Panc1 (cell line): Measurements from ENCODE around the gene MUC2. TPM values are rescaled to one million over a fixed set of nuclear protein-coding genes. Genes with fewer than 3 reads are reported as not detected.

Source experiments
- ATAC-seq: fragments of 200-7000 bp; cut with Tn5 transposase; 2 replicates; pipeline ENCODE4 v1.9.1; 2020; ENCODE audit warnings: mild to moderate bottlenecking, moderate library complexity
- BruUV-seq: library from RNA; stranded (reverse); fragments of 400-500 nt; replicated peaks from 2 replicates; lab custom pipeline; 2021; lab: Mats Ljungman, UMichigan
- CTCF ChIA-PET: fragments of 300-600 bp; sonication (Branson Sonifier 250); formaldehyde crosslinking; loops from one replicate; lab custom pipeline; 2022; ENCODE audit warnings: antibody characterized with exemption; lab: Charles Lee
- POLR2A ChIA-PET: fragments of 300-600 bp; sonication (Branson Sonifier 250); formaldehyde crosslinking; loops from one replicate; lab custom pipeline; 2022; ENCODE audit warnings: antibody characterized with exemption; lab: Charles Lee
- DNase-seq: peaks from one replicate; pipeline ENCODE4 v3.0.0-alpha.2; 2010; ENCODE audit warnings: low read depth, low spot score
- H3K27ac ChIP-seq: 2 replicates; pipeline ENCODE4 v1.5.1; 2011; ENCODE audit warnings: mild to moderate bottlenecking, low read length, inconsistent platforms
- H3K27me3 ChIP-seq: fragments of 200-500 bp; sonication (Bioruptor generic); 2 replicates; pipeline ENCODE4 v1.6.0; 2014; ENCODE audit warnings: low read length, inconsistent platforms; ENCODE audit not compliant: control insufficient read depth, insufficient read depth
- H3K36me3 ChIP-seq: fragments of 200-500 bp; sonication (Bioruptor generic); 2 replicates; pipeline ENCODE4 v1.5.1; 2014; ENCODE audit warnings: inconsistent platforms, mild to moderate bottlenecking, low read length, moderate library complexity; ENCODE audit not compliant: control insufficient read depth, insufficient read depth
- H3K4me1 ChIP-seq: 2 replicates; pipeline ENCODE4 v1.5.1; 2011; ENCODE audit warnings: inconsistent platforms, mild to moderate bottlenecking, low read length, moderate library complexity; ENCODE audit not compliant: control insufficient read depth, insufficient read depth
- H3K4me3 ChIP-seq, 2 experiments: 2 replicates each; pipeline ENCODE4 v1.5.1; 2011 to 2012; ENCODE audit warnings: low read depth in 2 of 2, low read length in 2 of 2, mild to moderate bottlenecking in 2 of 2, inconsistent platforms in 1 of 2, moderate library complexity in 1 of 2
- H3K9me3 ChIP-seq: fragments of 200-500 bp; sonication (Bioruptor generic); 2 replicates; pipeline ENCODE4 v1.5.1; 2014; ENCODE audit warnings: low read depth, mild to moderate bottlenecking, inconsistent platforms, low read length, moderate library complexity; ENCODE audit not compliant: control insufficient read depth, insufficient read depth
- CTCF ChIP-seq: fragments of 450-650 bp; IDR thresholded peaks from 2 replicates; pipeline ENCODE4 v1.5.1; 2017; ENCODE audit warnings: mild to moderate bottlenecking
- POLR2AphosphoS5 ChIP-seq: IDR thresholded peaks from 2 replicates; pipeline ENCODE4 v1.6.1; 2012; ENCODE audit warnings: mild to moderate bottlenecking, low read depth, low read length, moderate library complexity
- SIN3A ChIP-seq: IDR thresholded peaks from 2 replicates; pipeline ENCODE4 v1.6.1; 2012; ENCODE audit warnings: low read depth, mild to moderate bottlenecking, low read length, moderate library complexity, borderline replicate concordance; ENCODE audit not compliant: insufficient read depth
- TCF7L2 ChIP-seq: IDR thresholded peaks from 2 replicates; pipeline ENCODE4 v1.6.1; 2011; ENCODE audit warnings: mild to moderate bottlenecking, low read depth, low read length, inconsistent platforms
- in situ Hi-C: cut with HindIII; loops from 2 replicates; pipeline ENCODE4 v1.10.0; 2016; ENCODE audit warnings: low sequenced_read_pairs, low pct_unique_long_range_greater_than_20kb
- intact Hi-C: fragments of 100-400 bp; cut with micrococcal nuclease; formaldehyde crosslinking; loops from one replicate; pipeline ENCODE4 v1.10.0; 2022; ENCODE audit not compliant: unreplicated experiment
- total RNA-seq: library from RNA; stranded (reverse); gene quantifications from one replicate; pipeline ENCODE4 v1.2.1, GENCODE V29; 2021; ENCODE audit not compliant: unreplicated experiment
- TF ChIP-seq, protein P1 (sequence below), 2 experiments: IDR thresholded peaks; 2 replicates each; pipeline ENCODE4 v1.6.1; 2011 to 2012; ENCODE audit warnings: low read depth in 2 of 2, control low read depth in 1 of 2, low read length in 1 of 2, mild to moderate bottlenecking in 1 of 2, moderate library complexity in 1 of 2; ENCODE audit not compliant: insufficient read depth in 1 of 2

The MUC2 gene
- total RNA-seq, 1 experiment from 2014 or later, result 0.08 TPM

DNA sequence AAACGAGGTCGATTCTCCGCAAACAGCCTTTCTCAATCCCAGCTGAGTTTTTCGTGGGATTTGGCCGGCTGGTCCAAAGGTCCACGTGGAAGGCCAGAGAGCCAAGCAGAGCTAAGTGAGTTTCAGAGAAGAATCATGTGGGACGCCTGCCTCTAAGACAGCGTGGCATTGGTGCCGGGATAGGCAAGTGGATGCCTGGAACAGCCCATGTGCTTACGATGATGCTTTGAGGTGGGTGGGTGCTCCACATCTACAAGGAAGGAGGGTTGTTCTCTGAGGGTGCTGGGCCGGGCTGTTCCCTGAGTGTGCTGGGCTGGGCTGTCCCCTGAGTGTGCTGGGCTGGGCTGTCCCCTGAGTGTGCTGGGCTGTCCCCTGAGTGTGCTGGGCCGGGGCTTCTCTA lies 41.4 kb downstream of the MUC2 start:
- TF ChIP-seq TCF7L2, result no peak
- no peak for TF ChIP-seq CTCF
- no peak for TF ChIP-seq POLR2AphosphoS5
- no peak for TF ChIP-seq SIN3A
- TF ChIP-seq, protein P1, sequence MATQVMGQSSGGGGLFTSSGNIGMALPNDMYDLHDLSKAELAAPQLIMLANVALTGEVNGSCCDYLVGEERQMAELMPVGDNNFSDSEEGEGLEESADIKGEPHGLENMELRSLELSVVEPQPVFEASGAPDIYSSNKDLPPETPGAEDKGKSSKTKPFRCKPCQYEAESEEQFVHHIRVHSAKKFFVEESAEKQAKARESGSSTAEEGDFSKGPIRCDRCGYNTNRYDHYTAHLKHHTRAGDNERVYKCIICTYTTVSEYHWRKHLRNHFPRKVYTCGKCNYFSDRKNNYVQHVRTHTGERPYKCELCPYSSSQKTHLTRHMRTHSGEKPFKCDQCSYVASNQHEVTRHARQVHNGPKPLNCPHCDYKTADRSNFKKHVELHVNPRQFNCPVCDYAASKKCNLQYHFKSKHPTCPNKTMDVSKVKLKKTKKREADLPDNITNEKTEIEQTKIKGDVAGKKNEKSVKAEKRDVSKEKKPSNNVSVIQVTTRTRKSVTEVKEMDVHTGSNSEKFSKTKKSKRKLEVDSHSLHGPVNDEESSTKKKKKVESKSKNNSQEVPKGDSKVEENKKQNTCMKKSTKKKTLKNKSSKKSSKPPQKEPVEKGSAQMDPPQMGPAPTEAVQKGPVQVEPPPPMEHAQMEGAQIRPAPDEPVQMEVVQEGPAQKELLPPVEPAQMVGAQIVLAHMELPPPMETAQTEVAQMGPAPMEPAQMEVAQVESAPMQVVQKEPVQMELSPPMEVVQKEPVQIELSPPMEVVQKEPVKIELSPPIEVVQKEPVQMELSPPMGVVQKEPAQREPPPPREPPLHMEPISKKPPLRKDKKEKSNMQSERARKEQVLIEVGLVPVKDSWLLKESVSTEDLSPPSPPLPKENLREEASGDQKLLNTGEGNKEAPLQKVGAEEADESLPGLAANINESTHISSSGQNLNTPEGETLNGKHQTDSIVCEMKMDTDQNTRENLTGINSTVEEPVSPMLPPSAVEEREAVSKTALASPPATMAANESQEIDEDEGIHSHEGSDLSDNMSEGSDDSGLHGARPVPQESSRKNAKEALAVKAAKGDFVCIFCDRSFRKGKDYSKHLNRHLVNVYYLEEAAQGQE (IDR thresholded peaks at IDR 0.05; ENCODE audit: insufficient read depth in 1 of 2, low read depth in 2 of 2, low read length in 1 of 2), result no peak
- DNase-seq, result no peak
- no peaks in the 10 kb centered on the region for H3K36me3 ChIP-seq
- no peak overlapping the region for H3K4me3 ChIP-seq
- no peaks in the 10 kb centered on the region for H3K27me3 ChIP-seq
- intact Hi-C loops (loop anchor here (10.0 kb wide), 1 partner anchor 109 kb away; the partner anchor contains the start of gene MUC5B), in situ Hi-C loops (no loop called here)
- ChIA-PET POLR2A (no interaction called here), CTCF (interaction anchor here (0.8 to 1.7 kb wide), 2 partner anchors 37 to 86 kb away, joined by 3 to 4 read pairs; no protein-coding TSS in a partner anchor)
- no peaks in the 10 kb centered on the region for H3K9me3 ChIP-seq
- H3K4me1 ChIP-seq, result peaks cover 17% of the 10 kb centered on the region
- no TSS peak for BruUV-seq
- no peak for ATAC-seq
- peak overlapping the region; percentile 49 for H3K27ac ChIP-seq

GRCh38 chr11:1116666-1117390 lies 42.2 kb downstream of the MUC2 start:
- in situ Hi-C loops (no loop called here), intact Hi-C loops (loop anchor here (10.0 kb wide), 1 partner anchor 108 kb away; the partner anchor contains the start of gene MUC5B)
- TF ChIP-seq CTCF (no peak), TCF7L2 (no peak), POLR2AphosphoS5 (no peak), SIN3A (no peak)
- TF ChIP-seq, protein P1 (IDR thresholded peaks at IDR 0.05; ENCODE audit: insufficient read depth in 1 of 2, low read depth in 2 of 2, low read length in 1 of 2), result no peak
- no TSS peak for BruUV-seq
- Histone ChIP-seq H3K27ac (peak overlapping the region; percentile 49), H3K9me3 (no peaks in the 10 kb centered on the region), H3K27me3 (no peaks in the 10 kb centered on the region), H3K36me3 (no peaks in the 10 kb centered on the region), H3K4me1 (peaks cover 21% of the 10 kb centered on the region), H3K4me3 (no peak overlapping the region)
- DNase-seq (no peak), ATAC-seq (no peak)
- CTCF ChIA-PET, result interaction anchor here (1.7 kb wide), 1 partner anchor 86 kb away, joined by 4 read pairs; no protein-coding TSS in a partner anchor
- POLR2A ChIA-PET, result interaction anchor here (0.6 kb wide), 1 partner anchor 412 kb away, joined by 4 read pairs; no protein-coding TSS in a partner anchor
